Gastrocnemius medialis (tissue), 4 donors: ENCODE data around the gene AMPD2. TPM values are rescaled to one million over a fixed set of nuclear protein-coding genes. Genes with fewer than 3 reads are reported as not detected.

Experiments
- ATAC-seq, 2 donors: fragments of 150-250 bp; one replicate each; pipeline ENCODE4 v1.9.1; 2016
- DNase-seq, 2 donors: peaks; one replicate each; pipeline ENCODE4 v3.0.0-alpha.2; 2019
- H3K27ac ChIP-seq, 4 donors: fragments of 200-600 bp; sonication (generic); 1 replicate in 1 of 4; 2 replicates in 3 of 4; pipeline ENCODE4 v1.5.1; 2016 to 2018; ENCODE audit warnings: mild to moderate bottlenecking in 2 of 4, moderate library complexity in 1 of 4
- H3K27me3 ChIP-seq, 3 donors: fragments of 200-600 bp; sonication (generic) in 2 of 3; 1 replicate in 1 of 3; 2 replicates in 2 of 3; pipeline versions ENCODE4 v1.5.1 to v1.6.0; 2016 to 2019; ENCODE audit warnings: mild to moderate bottlenecking in 1 of 3, moderate library complexity in 1 of 3
- H3K36me3 ChIP-seq, 2 donors: fragments of 200-600 bp; sonication (generic) in 1 of 2; one replicate each; pipeline ENCODE4 v1.5.1; 2017 to 2018
- H3K4me1 ChIP-seq, 2 donors: fragments of 200-600 bp; sonication (generic) in 1 of 2; one replicate each; pipeline ENCODE4 v1.5.1; 2016 to 2017; ENCODE audit warnings: mild to moderate bottlenecking in 2 of 2
- H3K4me3 ChIP-seq, 4 donors: fragments of 200-600 bp; sonication (generic) in 3 of 4; 1 replicate in 1 of 4; 2 replicates in 3 of 4; pipeline ENCODE4 v1.5.1; 2016 to 2019; ENCODE audit warnings: mild to moderate bottlenecking in 2 of 4
- H3K9me3 ChIP-seq, 3 donors: fragments of 200-600 bp; sonication (generic) in 2 of 3; 1 replicate in 1 of 3; 2 replicates in 2 of 3; pipeline ENCODE4 v1.5.1; 2016 to 2019
- CTCF ChIP-seq, 5 experiments: fragments of 450-650 bp in 3 of 5; fragments of 200-600 bp in 2 of 5; sonication (generic) in 2 of 5; IDR thresholded peaks in 4 of 5; conservative IDR thresholded peaks in 1 of 5; 1 replicate in 4 of 5; 2 replicates in 1 of 5; pipeline ENCODE4 v1.5.1; 2016 to 2019; ENCODE audit warnings: antibody characterized with exemption in 5 of 5, mild to moderate bottlenecking in 3 of 5, moderate library complexity in 3 of 5
- POLR2A ChIP-seq, 2 donors: fragments of 450-650 bp; IDR thresholded peaks; one replicate each; pipeline ENCODE4 v1.6.1; 2017; ENCODE audit warnings: antibody characterized with exemption in 2 of 2, mild to moderate bottlenecking in 2 of 2, moderate library complexity in 2 of 2
- in situ Hi-C, 4 donors: fragments of 200-750 bp; cut with MboI; loops; one replicate each; pipeline versions ENCODE4 v1.15.0 to v1.8.0; 2017; ENCODE audit warnings: low sequenced_read_pairs in 4 of 4
- intact Hi-C: fragments of 100-400 bp; cut with DNase I; formaldehyde crosslinking; loops from one replicate; pipeline ENCODE4 v1.15.1; 2023; ENCODE audit warnings: low total_unique reads
- total RNA-seq, 4 donors: library from RNA; depleted of rRNA; stranded (reverse); fragments of >200 nt; gene quantifications; one replicate each; pipeline versions ENCODE4 v1.1.0 to v1.2.3, GENCODE V29; 2016

AMPD2 gene
- total RNA-seq, 4 donors from 2014 or later, result 5.3 to 19.4 (median 10.4) TPM

DNA sequence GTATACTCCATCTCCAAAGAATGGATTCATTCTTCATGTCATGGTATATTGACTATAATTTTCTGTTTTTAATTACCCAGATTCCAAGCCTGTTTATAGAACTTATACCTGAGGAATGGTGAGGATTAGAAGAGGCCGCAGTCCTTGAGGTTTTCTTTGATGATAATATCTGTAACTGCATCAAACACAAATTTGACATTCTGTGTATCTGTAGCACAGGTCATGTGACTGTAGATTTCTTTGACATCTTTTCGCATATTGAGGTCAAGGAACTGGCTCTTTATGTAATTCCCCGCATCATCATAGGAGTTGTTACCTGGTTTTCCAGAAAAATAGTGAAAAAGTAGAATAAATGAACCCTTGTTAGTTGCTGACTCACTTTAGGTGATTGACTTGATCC lies 16.4 kb upstream of the AMPD2 start:
- in situ Hi-C loops, result no loop called here
- Histone ChIP-seq H3K4me1 (no peaks in the 10 kb centered on the region), H3K27ac (no peak overlapping the region), H3K9me3 (no peaks in the 10 kb centered on the region), H3K4me3 (no peak overlapping the region), H3K27me3 (no peaks in the 10 kb centered on the region), H3K36me3 (peaks cover 0 to 7% of the 10 kb centered on the region in 2 donors)
- TF ChIP-seq CTCF (IDR thresholded peaks at IDR 0.05 in 4 of 5, conservative IDR thresholded peaks at IDR 0.05 in 1 of 5) (no peak), POLR2A (IDR thresholded peaks at IDR 0.05) (no peak)
- DNase-seq (no peak), ATAC-seq (no peak)
- intact Hi-C loops, result no loop called here

DNA sequence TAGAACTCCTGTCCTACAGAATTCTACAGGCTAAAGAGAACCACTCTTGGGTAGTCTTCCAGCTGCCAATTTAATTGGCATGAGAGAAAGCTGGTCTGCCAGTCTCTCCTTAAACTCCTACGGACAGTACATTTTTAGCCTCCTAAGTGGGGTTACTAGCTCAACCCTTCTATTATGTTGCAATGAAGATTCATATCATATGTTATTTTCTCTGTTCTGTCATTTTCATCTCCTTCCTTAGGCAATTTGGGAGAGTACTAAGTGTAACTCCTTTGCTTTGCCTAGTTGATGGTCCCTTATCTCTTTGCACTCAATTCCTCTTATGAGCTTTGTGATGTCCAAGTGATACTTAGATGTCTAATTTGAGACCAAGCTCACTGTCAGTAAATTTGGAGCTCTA lies 14.3 kb upstream of the AMPD2 start:
- no peak for DNase-seq
- no peaks in the 10 kb centered on the region for H3K36me3 ChIP-seq
- H3K4me1 ChIP-seq, result no peaks in the 10 kb centered on the region
- ATAC-seq, result no peak
- H3K9me3 ChIP-seq, result no peaks in the 10 kb centered on the region
- intact Hi-C loops (no loop called here), in situ Hi-C loops (no loop called here)
- no peak for TF ChIP-seq POLR2A (IDR thresholded peaks at IDR 0.05)
- TF ChIP-seq CTCF (IDR thresholded peaks at IDR 0.05 in 4 of 5, conservative IDR thresholded peaks at IDR 0.05 in 1 of 5), result no peak
- no peak overlapping the region for H3K4me3 ChIP-seq
- H3K27me3 ChIP-seq, result no peaks in the 10 kb centered on the region
- H3K27ac ChIP-seq, result no peak overlapping the region

GRCh38 chr1:109609881-109610280 lies 9.8 kb upstream of the AMPD2 start:
- H3K36me3 ChIP-seq, result no peaks in the 10 kb centered on the region
- ATAC-seq, result no peak
- TF ChIP-seq CTCF (IDR thresholded peaks at IDR 0.05 in 4 of 5, conservative IDR thresholded peaks at IDR 0.05 in 1 of 5) (no peak), POLR2A (IDR thresholded peaks at IDR 0.05) (no peak)
- in situ Hi-C loops (no loop called here), intact Hi-C loops (no loop called here)
- DNase-seq, result no peak
- no peaks in the 10 kb centered on the region for H3K4me1 ChIP-seq
- peaks cover 0 to 3% (median 0%) of the 10 kb centered on the region in 3 donors for H3K27me3 ChIP-seq
- H3K27ac ChIP-seq, result no peak overlapping the region
- no peaks in the 10 kb centered on the region for H3K9me3 ChIP-seq
- H3K4me3 ChIP-seq, result no peak overlapping the region

DNA sequence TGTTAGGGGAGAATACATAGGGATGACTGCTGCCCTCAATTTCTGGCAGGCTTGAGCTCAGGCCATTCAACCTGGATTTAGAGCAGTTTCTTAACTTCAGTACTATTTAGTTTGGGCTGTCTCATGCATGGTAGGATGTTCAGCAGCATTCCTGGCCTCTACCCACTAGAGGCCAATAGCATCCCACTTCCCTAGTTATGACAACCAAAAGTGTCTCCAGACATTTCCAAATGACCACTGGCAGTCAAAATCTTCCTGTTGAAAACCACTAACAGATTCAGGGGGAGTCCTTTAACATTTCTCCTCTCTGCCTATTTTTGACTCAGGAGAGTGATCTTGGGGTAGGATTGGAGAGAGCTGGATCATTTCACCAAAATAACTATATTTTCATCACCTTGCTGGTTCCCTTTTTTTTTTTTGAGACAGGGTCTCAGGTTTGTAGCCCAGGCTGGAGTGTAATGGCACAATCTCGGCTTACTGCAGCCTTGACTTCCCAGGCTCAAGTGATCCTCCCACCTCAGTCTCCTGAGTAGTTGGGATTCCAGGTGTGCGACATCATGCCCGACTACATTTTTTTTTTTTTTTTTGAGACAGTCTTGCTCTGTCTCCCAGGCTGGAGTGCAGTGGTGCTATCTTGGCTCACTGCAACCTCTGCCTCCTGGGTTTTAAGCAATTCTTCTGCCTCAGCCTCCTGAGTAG lies 8.9 kb upstream of the AMPD2 start:
- H3K4me3 ChIP-seq, result no peak overlapping the region
- peaks cover 0 to 3% (median 0%) of the 10 kb centered on the region in 3 donors for H3K27me3 ChIP-seq
- no peak for ATAC-seq
- no peak for DNase-seq
- in situ Hi-C loops (no loop called here), intact Hi-C loops (no loop called here)
- H3K36me3 ChIP-seq, result no peaks in the 10 kb centered on the region
- H3K4me1 ChIP-seq, result no peaks in the 10 kb centered on the region
- H3K9me3 ChIP-seq, result no peaks in the 10 kb centered on the region
- no peak for TF ChIP-seq POLR2A (IDR thresholded peaks at IDR 0.05)
- TF ChIP-seq CTCF (IDR thresholded peaks at IDR 0.05 in 4 of 5, conservative IDR thresholded peaks at IDR 0.05 in 1 of 5), result no peak
- H3K27ac ChIP-seq, result no peak overlapping the region
